OCI-LY1 (cell line): ENCODE data around the gene RAB6C.
"Not testable (repeated sequence)": the region's sequence is repeated elsewhere in the genome, so short reads cannot be mapped to it uniquely, and the experiment has no call there.

Experiments
- H2AFZ ChIP-seq: fragments of 200-600 bp; sonication (generic), shearing (Covaris generic); 2 replicates; pipeline ENCODE4 v1.6.0; 2014; ENCODE audit warnings: antibody characterized with exemption, mild to moderate bottlenecking, low read length
- H3F3A ChIP-seq: fragments of 200-600 bp; sonication (generic), shearing (Covaris generic); 2 replicates; pipeline ENCODE4 v1.6.0; 2014; ENCODE audit warnings: mild to moderate bottlenecking, antibody characterized with exemption, low read length, moderate library complexity; ENCODE audit not compliant: insufficient read depth
- H3K27ac ChIP-seq: fragments of 200-600 bp; sonication (generic); 2 replicates; pipeline ENCODE4 v1.5.1; 2014; ENCODE audit warnings: low read length, mixed run types, mild to moderate bottlenecking, low read depth; ENCODE audit not compliant: poor library complexity, severe bottlenecking
- H3K27me3 ChIP-seq: fragments of 200-600 bp; sonication (generic); 2 replicates; pipeline ENCODE4 v1.6.0; 2014; ENCODE audit warnings: antibody characterized with exemption, mild to moderate bottlenecking, low read length, moderate library complexity; ENCODE audit not compliant: insufficient read depth
- H3K36me3 ChIP-seq: fragments of 200-600 bp; sonication (generic); 2 replicates; pipeline ENCODE4 v1.6.1; 2014; ENCODE audit warnings: mild to moderate bottlenecking, antibody characterized with exemption, low read length, moderate library complexity, mixed read lengths; ENCODE audit not compliant: insufficient read depth
- H3K4me1 ChIP-seq: fragments of 200-600 bp; sonication (generic); 2 replicates; pipeline ENCODE4 v1.5.1; 2014; ENCODE audit warnings: mild to moderate bottlenecking, low read length, moderate library complexity; ENCODE audit not compliant: insufficient read depth, severe bottlenecking
- H3K4me2 ChIP-seq: fragments of 200-600 bp; sonication (generic), shearing (Covaris generic); 2 replicates; pipeline ENCODE4 v1.6.1; 2014; ENCODE audit warnings: low read length
- H3K4me3 ChIP-seq: fragments of 200-600 bp; sonication (generic); 2 replicates; pipeline ENCODE4 v1.5.1; 2014; ENCODE audit warnings: low read length, low read depth, mild to moderate bottlenecking, mixed read lengths; ENCODE audit not compliant: poor library complexity, severe bottlenecking
- H3K79me2 ChIP-seq: fragments of 200-600 bp; shearing (Covaris generic); 2 replicates; pipeline ENCODE4 v1.6.1; 2016; ENCODE audit warnings: mixed run types, low read length, mixed read lengths; ENCODE audit not compliant: insufficient read depth
- H3K9ac ChIP-seq: fragments of 200-600 bp; sonication (generic), shearing (Covaris generic); 2 replicates; pipeline ENCODE4 v1.6.1; 2014; ENCODE audit warnings: mild to moderate bottlenecking, low read length, mixed read lengths
- H3K9me2 ChIP-seq: fragments of 200-600 bp; sonication (generic), shearing (Covaris generic); 2 replicates; pipeline ENCODE4 v1.6.1; 2014; ENCODE audit warnings: low read depth, mild to moderate bottlenecking, low read length, mixed read lengths
- H3K9me3 ChIP-seq: fragments of 200-600 bp; shearing (Covaris generic); 2 replicates; pipeline ENCODE4 v1.6.1; 2014; ENCODE audit warnings: low read length, mixed read lengths
- H4K20me1 ChIP-seq: fragments of 200-600 bp; sonication (generic), shearing (Covaris generic); 2 replicates; pipeline ENCODE4 v1.6.0; 2016; ENCODE audit warnings: mild to moderate bottlenecking, low read length; ENCODE audit not compliant: insufficient read depth
- CTCF ChIP-seq: fragments of 200-600 bp; sonication (generic), shearing (Covaris generic); IDR thresholded peaks from 2 replicates; pipeline ENCODE4 v1.5.1; 2017; ENCODE audit warnings: mild to moderate bottlenecking, antibody characterized with exemption, low read length, moderate library complexity, mixed read lengths
- EZH2 ChIP-seq: fragments of 200-600 bp; sonication (generic), shearing (Covaris generic); IDR thresholded peaks from 2 replicates; pipeline ENCODE4 v1.8.0; 2017; ENCODE audit warnings: borderline replicate concordance, mixed run types, mild to moderate bottlenecking, antibody characterized with exemption, low read length, moderate library complexity, mixed read lengths

The RAB6C gene

GRCh38 chr2:130019402-130019801 lies 39.9 kb downstream of the RAB6C start:
- Histone ChIP-seq H3K27me3 (no peaks in the 10 kb centered on the region), H3K9me3 (no peaks in the 10 kb centered on the region), H3K9me2 (no peaks in the 10 kb centered on the region), H3K9ac (no peak overlapping the region), H3K36me3 (no peaks in the 10 kb centered on the region; the same call in 1 of the 2 replicates), H3K4me2 (no peak overlapping the region), H3K79me2 (no peaks in the 10 kb centered on the region), H3K4me3 (no peak overlapping the region), H2AFZ (no peak overlapping the region), H4K20me1 (no peaks in the 10 kb centered on the region), H3F3A (no peaks in the 10 kb centered on the region), H3K4me1 (no peaks in the 10 kb centered on the region), H3K27ac (no peak overlapping the region)
- TF ChIP-seq EZH2 (no peak), CTCF (no peak)

GRCh38 chr2:130020069-130020468 lies 40.6 kb downstream of the RAB6C start:
- not testable (repeated sequence) for H3K27ac ChIP-seq, H3K4me1 ChIP-seq, H3K9me3 ChIP-seq

GRCh38 chr2:130025931-130026330 lies 46.5 kb downstream of the RAB6C start:
- not testable (repeated sequence) for H2AFZ ChIP-seq, H3K4me1 ChIP-seq, H3K9me2 ChIP-seq, H3K27ac ChIP-seq, H4K20me1 ChIP-seq, H3F3A ChIP-seq, H3K79me2 ChIP-seq, H3K36me3 ChIP-seq, H3K9ac ChIP-seq, H3K4me2 ChIP-seq, H3K4me3 ChIP-seq, H3K27me3 ChIP-seq, H3K9me3 ChIP-seq

More at GRCh38 chr2:130020069-130020468, 40.6 kb downstream of the RAB6C start:
- not testable (repeated sequence) for H3K9me2 ChIP-seq, H3K4me2 ChIP-seq, H3K9ac ChIP-seq, H4K20me1 ChIP-seq, H3K4me3 ChIP-seq, H3K27me3 ChIP-seq, H3F3A ChIP-seq, H3K36me3 ChIP-seq, H3K79me2 ChIP-seq, H2AFZ ChIP-seq
